Activated CD8-positive, alpha-beta T cell treated with anti-CD3 and anti-CD28 coated beads, Interleukin-2, amount 10 ng/mL, durations not matched to agents 7 days and 5 days (primary cell): ENCODE results near the gene TOMM34. TPM values are rescaled to one million over a fixed set of nuclear protein-coding genes. Genes with fewer than 3 reads are reported as not detected.

ENCODE experiments used
- ATAC-seq: fragments of 150-1000 bp; cut with Tn5 transposase; one replicate; pipeline ENCODE4 v1.10.0; 2021; ENCODE audit warnings: moderate library complexity
- CTCF ChIA-PET: fragments of 350-600 bp; sonication (Branson Sonifier 250); formaldehyde crosslinking; loops from one replicate; lab custom pipeline; 2021; ENCODE audit warnings: antibody characterized with exemption; lab: Charles Lee
- POLR2A ChIA-PET: fragments of 350-600 bp; sonication (Branson Sonifier 250); formaldehyde crosslinking; loops from one replicate; lab custom pipeline; 2021; ENCODE audit warnings: antibody characterized with exemption; lab: Charles Lee
- DNase-seq: peaks from one replicate; pipeline ENCODE4 v3.0.0-alpha.2; 2020
- H3K27ac Mint-ChIP-seq: one replicate; pipeline ENCODE4 v1.8.0; 2021; ENCODE audit warnings: mild to moderate bottlenecking, mixed read lengths
- H3K27me3 Mint-ChIP-seq: one replicate; pipeline ENCODE4 v1.8.0; 2021; ENCODE audit warnings: low read depth, mixed read lengths
- H3K36me3 Mint-ChIP-seq: one replicate; pipeline ENCODE4 v1.8.0; 2021; ENCODE audit warnings: low read depth, mixed read lengths
- H3K4me1 Mint-ChIP-seq: one replicate; pipeline ENCODE4 v1.8.0; 2021; ENCODE audit warnings: low read depth, mixed read lengths
- H3K4me3 Mint-ChIP-seq: one replicate; pipeline ENCODE4 v1.8.0; 2021; ENCODE audit warnings: mild to moderate bottlenecking, mixed read lengths
- H3K9me3 Mint-ChIP-seq: one replicate; pipeline ENCODE4 v1.8.0; 2022; ENCODE audit warnings: mixed read lengths; ENCODE audit not compliant: insufficient read depth
- total RNA-seq, 2 experiments: library from RNA; stranded (reverse); gene quantifications; one replicate each; pipeline ENCODE4 v1.2.3, GENCODE V29; 2021

The TOMM34 gene
- total RNA-seq, 2 experiments from 2014 or later, result 20.2 to 20.3 TPM

GRCh38 chr20:44948513-44948912 lies 11.7 kb downstream of the TOMM34 start:
- H3K9me3 Mint-ChIP-seq, result no peaks in the 10 kb centered on the region
- ChIA-PET CTCF (interaction anchor here (1.0 to 2.6 kb wide), 2 partner anchors 11 to 96 kb away, joined by 3 to 8 read pairs; partner anchors contain the start of gene TOMM34), POLR2A (interaction anchor here (0.7 to 1.6 kb wide), 2 partner anchors 11 to 961 kb away, joined by 3 to 7 read pairs; partner anchors contain the start of gene TOMM34)
- ATAC-seq (no peak), DNase-seq (no peak)
- H3K36me3 Mint-ChIP-seq, result peaks cover 69% of the 10 kb centered on the region
- H3K4me1 Mint-ChIP-seq, result peaks cover 12% of the 10 kb centered on the region
- H3K27ac Mint-ChIP-seq, result no peak overlapping the region
- H3K4me3 Mint-ChIP-seq, result no peak overlapping the region
- H3K27me3 Mint-ChIP-seq, result no peaks in the 10 kb centered on the region

- CTCF ChIA-PET, result interaction anchor here (2.6 kb wide), 1 partner anchor 12 kb away, joined by 8 read pairs; the partner anchor contains the start of gene TOMM34
- no peaks in the 10 kb centered on the region for H3K27me3 Mint-ChIP-seq
- no peak overlapping the region for H3K27ac Mint-ChIP-seq
- peaks cover 9% of the 10 kb centered on the region for H3K4me1 Mint-ChIP-seq
- DNase-seq (no peak), ATAC-seq (no peak)
- H3K36me3 Mint-ChIP-seq, result peaks cover 67% of the 10 kb centered on the region
- no peak overlapping the region for H3K4me3 Mint-ChIP-seq
- POLR2A ChIA-PET, result interaction anchor here (0.7 to 1.6 kb wide), 2 partner anchors 12 to 961 kb away, joined by 3 to 7 read pairs; partner anchors contain the start of gene TOMM34
- H3K9me3 Mint-ChIP-seq, result no peaks in the 10 kb centered on the region
Measured at GRCh38 chr20:44948107-44948506, 12.1 kb downstream of the TOMM34 start.

- no peak overlapping the region for H3K27ac Mint-ChIP-seq
- DNase-seq (no peak), ATAC-seq (no peak)
- H3K27me3 Mint-ChIP-seq, result no peaks in the 10 kb centered on the region
- ChIA-PET POLR2A (no interaction called here), CTCF (interaction anchor here (1.2 to 2.6 kb wide), 3 partner anchors 11 to 260 kb away, joined by 3 to 8 read pairs (median 5); partner anchors contain the start of gene TOMM34)
- H3K9me3 Mint-ChIP-seq, result no peaks in the 10 kb centered on the region
- H3K4me1 Mint-ChIP-seq, result peaks cover 1% of the 10 kb centered on the region
- peaks cover 66% of the 10 kb centered on the region for H3K36me3 Mint-ChIP-seq
- H3K4me3 Mint-ChIP-seq, result no peak overlapping the region
Measured at GRCh38 chr20:44946271-44946852, 13.8 kb downstream of the TOMM34 start.

- no peak for ATAC-seq
- no peak for DNase-seq
- Mint-ChIP-seq H3K9me3 (no peaks in the 10 kb centered on the region), H3K36me3 (peaks cover 67% of the 10 kb centered on the region), H3K27ac (no peak overlapping the region), H3K4me3 (no peak overlapping the region), H3K27me3 (no peaks in the 10 kb centered on the region), H3K4me1 (peaks cover 1% of the 10 kb centered on the region)
- POLR2A ChIA-PET, result no interaction called here
- CTCF ChIA-PET, result interaction anchor here (0.9 kb wide), 1 partner anchor 15 kb away, joined by 3 read pairs; the partner anchor contains the start of gene TOMM34
Measured at GRCh38 chr20:44945261-44945660, 14.9 kb downstream of the TOMM34 start.

GRCh38 chr20:44943828-44944227 lies 16.4 kb downstream of the TOMM34 start:
- DNase-seq (no peak), ATAC-seq (no peak)
- H3K36me3 Mint-ChIP-seq, result peaks cover 64% of the 10 kb centered on the region
- H3K9me3 Mint-ChIP-seq, result no peaks in the 10 kb centered on the region
- H3K4me3 Mint-ChIP-seq, result no peak overlapping the region
- no peaks in the 10 kb centered on the region for H3K27me3 Mint-ChIP-seq
- peaks cover 1% of the 10 kb centered on the region for H3K4me1 Mint-ChIP-seq
- POLR2A ChIA-PET, result no interaction called here
- CTCF ChIA-PET, result interaction anchor here (1.7 kb wide), 1 partner anchor 100 kb away, joined by 5 read pairs; no protein-coding TSS in a partner anchor
- no peak overlapping the region for H3K27ac Mint-ChIP-seq

GRCh38 chr20:44942264-44942973 lies 17.8 kb downstream of the TOMM34 start:
- H3K27ac Mint-ChIP-seq, result no peak overlapping the region
- H3K4me3 Mint-ChIP-seq, result no peak overlapping the region
- ChIA-PET CTCF (interaction anchor here (1.7 kb wide), 1 partner anchor 102 kb away, joined by 5 read pairs; no protein-coding TSS in a partner anchor), POLR2A (interaction anchor here (0.5 to 1.2 kb wide), 4 partner anchors 9 to 128 kb away, joined by 3 read pairs; no protein-coding TSS in a partner anchor)
- H3K36me3 Mint-ChIP-seq, result peaks cover 62% of the 10 kb centered on the region
- H3K4me1 Mint-ChIP-seq, result peaks cover 1% of the 10 kb centered on the region
- no peak for ATAC-seq
- H3K27me3 Mint-ChIP-seq, result no peaks in the 10 kb centered on the region
- H3K9me3 Mint-ChIP-seq, result no peaks in the 10 kb centered on the region
- DNase-seq, result no peak

GRCh38 chr20:44941120-44941691 lies 19.0 kb downstream of the TOMM34 start:
- ATAC-seq (no peak), DNase-seq (no peak)
- Mint-ChIP-seq H3K27ac (peak overlapping the region; percentile 9), H3K4me1 (no peaks in the 10 kb centered on the region), H3K9me3 (no peaks in the 10 kb centered on the region), H3K36me3 (peaks cover 61% of the 10 kb centered on the region), H3K27me3 (no peaks in the 10 kb centered on the region), H3K4me3 (no peak overlapping the region)
- CTCF ChIA-PET, result interaction anchor here (3.0 kb wide), 1 partner anchor 19 kb away, joined by 8 read pairs; the partner anchor contains the start of gene TOMM34
- POLR2A ChIA-PET, result interaction anchor here (0.7 kb wide), 1 partner anchor 10 kb away, joined by 3 read pairs; no protein-coding TSS in a partner anchor

- H3K27ac Mint-ChIP-seq, result no peak overlapping the region
- H3K4me1 Mint-ChIP-seq, result no peaks in the 10 kb centered on the region
- H3K36me3 Mint-ChIP-seq, result peaks cover 58% of the 10 kb centered on the region
- H3K27me3 Mint-ChIP-seq, result no peaks in the 10 kb centered on the region
- ATAC-seq, result no peak
- ChIA-PET CTCF (interaction anchor here (1.5 to 3.0 kb wide), 2 partner anchors 21 to 29 kb away, joined by 5 to 8 read pairs; partner anchors contain the start of genes PABPC1L and TOMM34), POLR2A (no interaction called here)
- no peak for DNase-seq
- no peaks in the 10 kb centered on the region for H3K9me3 Mint-ChIP-seq
- no peak overlapping the region for H3K4me3 Mint-ChIP-seq
Measured at GRCh38 chr20:44938637-44939036, 21.6 kb downstream of the TOMM34 start.

GRCh38 chr20:44936510-44936909 lies 23.7 kb downstream of the TOMM34 start:
- Mint-ChIP-seq H3K27ac (peak overlapping the region; percentile 21), H3K36me3 (peaks cover 51% of the 10 kb centered on the region), H3K9me3 (no peaks in the 10 kb centered on the region), H3K4me3 (no peak overlapping the region), H3K27me3 (no peaks in the 10 kb centered on the region), H3K4me1 (no peaks in the 10 kb centered on the region)
- DNase-seq (no peak), ATAC-seq (no peak)
- POLR2A ChIA-PET, result no interaction called here
- CTCF ChIA-PET, result no interaction called here

GRCh38 chr20:44932916-44933315 lies 27.3 kb downstream of the TOMM34 start:
- Mint-ChIP-seq H3K9me3 (no peaks in the 10 kb centered on the region), H3K27ac (peak overlapping the region; percentile 46), H3K4me3 (no peak overlapping the region), H3K27me3 (no peaks in the 10 kb centered on the region), H3K36me3 (peaks cover 42% of the 10 kb centered on the region), H3K4me1 (no peaks in the 10 kb centered on the region)
- no peak for DNase-seq
- POLR2A ChIA-PET, result no interaction called here
- CTCF ChIA-PET, result no interaction called here
- no peak for ATAC-seq

GRCh38 chr20:44931911-44932310 lies 28.3 kb downstream of the TOMM34 start:
- H3K27ac Mint-ChIP-seq, result no peak overlapping the region
- DNase-seq, result no peak

More at GRCh38 chr20:44931911-44932310, 28.3 kb downstream of the TOMM34 start:
- ATAC-seq, result no peak
- CTCF ChIA-PET, result no interaction called here
- Mint-ChIP-seq H3K27me3 (no peaks in the 10 kb centered on the region), H3K4me3 (no peak overlapping the region), H3K36me3 (peaks cover 36% of the 10 kb centered on the region), H3K4me1 (no peaks in the 10 kb centered on the region), H3K9me3 (no peaks in the 10 kb centered on the region)
- POLR2A ChIA-PET, result no interaction called here
